IPS DF 6.9 (cell line): Measurements from ENCODE around the gene AHRR.

ENCODE experiments used
- DNase-seq: peaks from one replicate; pipeline ENCODE4 v3.0.0-alpha.2; 2013; ENCODE audit warnings: low read depth, low spot score
- H3K27ac ChIP-seq: one replicate; pipeline ENCODE4 v1.5.1; 2013; ENCODE audit warnings: low read length, control low read depth
- H3K27me3 ChIP-seq: 2 replicates; pipeline ENCODE4 v1.6.1; 2013; ENCODE audit warnings: mild to moderate bottlenecking, low read length; ENCODE audit not compliant: control insufficient read depth, insufficient read depth
- H3K36me3 ChIP-seq: 2 replicates; pipeline ENCODE4 v1.6.1; 2013; ENCODE audit warnings: low read length; ENCODE audit not compliant: control insufficient read depth, insufficient read depth
- H3K4me1 ChIP-seq: 2 replicates; pipeline ENCODE4 v1.6.1; 2013; ENCODE audit warnings: low read length; ENCODE audit not compliant: control insufficient read depth, insufficient read depth
- H3K4me3 ChIP-seq: 2 replicates; pipeline ENCODE4 v1.5.1; 2013; ENCODE audit warnings: mild to moderate bottlenecking, low read length
- H3K9me3 ChIP-seq: 2 replicates; pipeline ENCODE4 v1.6.1; 2013; ENCODE audit warnings: low read length, inconsistent platforms; ENCODE audit not compliant: control insufficient read depth, insufficient read depth
- WGBS: extraction: QIAGEN DNeasy Blood & Tissue Kit; methylation state at CpG from one replicate; pipeline ENCODE4 v1.1.7; 2013; ENCODE audit warnings: mixed read lengths, missing lambda C conversion rate; ENCODE audit not compliant: insufficient read length, insufficient coverage; 5-methylcytosine and 5-hydroxymethylcytosine counted together

Gene AHRR

GRCh38 chr5:441996-442334 is 120.5 kb downstream of the AHRR start:
- peaks cover 4% of the 10 kb centered on the region for H3K4me1 ChIP-seq
- H3K36me3 ChIP-seq = 0 out of 2 replicates have a peak, but pooled peaks cover 5% of the 10 kb centered on the region
- no peak overlapping the region for H3K27ac ChIP-seq
- DNase-seq = no peak
- H3K27me3 ChIP-seq = no peaks in the 10 kb centered on the region
- no CpG with 5 or more reads among the region's 5 CpGs for WGBS
- no peaks in the 10 kb centered on the region for H3K9me3 ChIP-seq
- H3K4me3 ChIP-seq = peak overlapping the region; percentile 88; the same call in 1 of the 2 replicates

DNA sequence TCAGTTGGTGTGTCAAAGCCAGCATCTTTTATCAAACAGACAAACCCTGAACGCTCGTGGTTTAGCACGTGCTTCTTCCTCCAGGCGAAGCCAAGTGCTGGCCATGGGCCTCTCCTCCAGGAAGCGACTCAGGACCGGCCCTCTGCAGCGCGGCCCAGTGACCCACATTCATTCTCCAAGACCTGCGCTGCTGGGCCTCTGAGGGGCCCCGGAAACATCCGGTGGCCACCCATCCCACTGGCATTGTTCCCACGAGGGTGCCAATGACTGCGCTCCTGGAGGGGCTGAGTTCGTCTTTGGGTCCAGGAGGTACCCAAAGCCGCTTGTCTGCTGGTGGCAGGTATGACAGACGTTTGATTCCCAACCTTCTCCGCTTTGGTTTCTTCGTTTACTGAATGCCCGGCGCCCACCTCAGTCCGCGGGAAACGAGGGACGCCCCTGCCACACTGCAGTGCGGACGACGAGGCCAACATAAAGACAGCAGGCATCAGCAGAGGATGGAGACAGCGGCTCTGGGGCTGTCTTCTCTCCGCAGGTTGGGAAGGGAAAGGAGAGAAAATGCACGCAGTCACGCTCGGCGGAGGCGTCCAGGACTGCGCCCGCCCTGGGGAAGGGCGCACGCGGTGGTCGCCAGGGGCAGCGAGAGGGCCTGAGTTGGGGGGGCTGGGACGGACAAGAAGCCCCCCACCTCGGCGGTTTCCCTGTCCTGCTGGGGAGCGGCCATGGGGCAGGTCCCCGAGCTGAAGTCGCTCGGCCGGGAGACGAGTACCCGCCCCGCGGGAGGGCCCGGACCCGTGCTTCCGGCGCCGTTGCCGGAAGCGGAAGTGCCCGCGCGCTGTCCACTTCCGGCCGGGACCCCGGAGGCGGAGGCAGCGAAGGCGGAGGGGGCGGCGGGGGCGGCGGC is 121.1 kb downstream of the AHRR start, which contains the start of gene EXOC3:
EXOC3 (plus strand) TSS at position 842 of the 904 bp plus-strand sequence. CDS start 3,030 bp downstream, outside the sequence.
- no peak within 1 kb of the TSS for H3K27ac ChIP-seq
- no peak for DNase-seq
- peaks cover 11% of the 10 kb centered on the region for H3K36me3 ChIP-seq
- WGBS = no CpG with 5 or more reads among the region's 73 CpGs
- H3K27me3 ChIP-seq = no peaks in the 10 kb centered on the region
- no peaks in the 10 kb centered on the region for H3K9me3 ChIP-seq
- H3K4me1 ChIP-seq = peaks cover 4% of the 10 kb centered on the region
- H3K4me3 ChIP-seq = peak within 1 kb of the TSS; percentile 88

- no CpG with 5 or more reads among the region's 62 CpGs for WGBS
- H3K27ac ChIP-seq = no peak overlapping the region
These were observed 122.0 kb downstream of the AHRR start for GRCh38 chr5:443239-444151.

DNA sequence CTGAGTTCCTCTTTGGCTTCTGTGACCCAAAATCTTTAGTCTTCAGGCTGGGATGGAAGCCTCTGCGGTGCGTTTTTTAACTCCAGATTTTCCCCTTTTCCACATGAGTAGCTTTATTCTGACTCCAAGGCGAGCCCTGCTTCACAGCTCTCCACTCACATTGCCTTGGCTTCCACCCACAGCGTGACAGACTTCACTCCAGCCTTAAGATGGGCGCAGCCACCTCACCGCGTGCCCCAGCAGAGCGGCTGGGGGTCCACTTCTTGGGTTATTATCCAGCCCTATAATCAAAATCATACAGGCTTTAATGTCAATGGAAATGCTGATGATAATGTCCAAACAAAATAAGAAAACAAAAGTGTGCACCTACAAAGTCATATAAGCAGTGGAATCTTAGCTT is 122.7 kb downstream of the AHRR start:
- H3K27ac ChIP-seq = no peak overlapping the region
- WGBS = no CpG with 5 or more reads among the region's 8 CpGs
- DNase-seq = no peak
- H3K4me1 ChIP-seq = peaks cover 4% of the 10 kb centered on the region
- H3K4me3 ChIP-seq = no peak overlapping the region
- H3K36me3 ChIP-seq = peaks cover 23% of the 10 kb centered on the region
- H3K9me3 ChIP-seq = no peaks in the 10 kb centered on the region
- no peaks in the 10 kb centered on the region for H3K27me3 ChIP-seq

More at GRCh38 chr5:443239-444151, 122.0 kb downstream of the AHRR start:
- no peak for DNase-seq
- peak overlapping the region; percentile 88 for H3K4me3 ChIP-seq
- peaks cover 20% of the 10 kb centered on the region for H3K36me3 ChIP-seq
- no peaks in the 10 kb centered on the region for H3K27me3 ChIP-seq
- H3K9me3 ChIP-seq = no peaks in the 10 kb centered on the region
- peaks cover 4% of the 10 kb centered on the region for H3K4me1 ChIP-seq

GRCh38 chr5:445591-445990 is 124.1 kb downstream of the AHRR start:
- Histone ChIP-seq H3K4me3 (no peak overlapping the region), H3K4me1 (peaks cover 4% of the 10 kb centered on the region), H3K36me3 (peaks cover 26% of the 10 kb centered on the region), H3K27ac (no peak overlapping the region), H3K27me3 (no peaks in the 10 kb centered on the region), H3K9me3 (no peaks in the 10 kb centered on the region)
- no CpG with 5 or more reads among the region's 10 CpGs for WGBS
- DNase-seq = no peak

DNA sequence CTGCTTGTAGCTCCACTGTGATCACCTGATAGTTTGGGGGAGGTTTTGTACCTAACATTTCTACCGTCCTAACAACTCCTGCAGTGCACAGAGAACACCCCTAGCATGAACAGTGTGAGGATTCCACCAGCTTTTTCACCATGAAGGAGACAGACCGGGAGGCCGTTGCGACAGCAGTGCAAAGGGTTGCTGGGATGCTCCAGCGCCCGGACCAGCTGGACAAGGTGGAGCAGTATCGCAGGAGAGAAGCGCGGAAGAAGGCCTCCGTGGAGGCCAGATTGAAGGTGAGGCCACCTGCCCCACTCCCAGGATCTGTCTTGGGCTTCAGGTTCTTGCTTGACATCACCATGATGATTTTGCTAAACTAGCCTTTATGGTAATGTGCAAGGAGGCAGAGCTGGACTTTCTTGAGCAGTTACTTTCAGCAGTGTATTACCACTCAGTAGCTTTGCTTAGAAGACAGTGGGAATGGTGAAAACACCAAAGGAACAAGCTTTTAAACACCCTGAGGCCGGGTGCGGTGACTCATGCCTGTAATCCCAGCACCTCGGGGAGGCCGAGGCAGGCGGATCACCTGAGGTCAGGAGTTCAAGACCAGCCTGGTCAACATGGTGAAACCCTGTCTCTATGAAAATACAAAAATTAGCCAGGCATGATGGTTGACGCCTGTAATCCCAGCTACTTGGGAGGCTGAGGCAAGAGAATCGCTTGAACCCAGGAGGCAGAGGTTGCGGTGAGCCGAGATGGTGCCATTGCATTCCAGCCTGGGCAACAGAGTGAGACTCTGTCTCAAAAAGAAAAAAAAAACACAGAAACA is 124.8 kb downstream of the AHRR start:
- DNase-seq = no peak
- no CpG with 5 or more reads among the region's 19 CpGs for WGBS
- Histone ChIP-seq H3K27ac (no peak overlapping the region), H3K4me3 (no peak overlapping the region), H3K4me1 (peaks cover 4% of the 10 kb centered on the region), H3K27me3 (no peaks in the 10 kb centered on the region), H3K9me3 (no peaks in the 10 kb centered on the region), H3K36me3 (peaks cover 26% of the 10 kb centered on the region)

- H3K27ac ChIP-seq = no peak overlapping the region
- no peak overlapping the region for H3K4me3 ChIP-seq
- peaks cover 4% of the 10 kb centered on the region for H3K4me1 ChIP-seq
- no peak for DNase-seq
- H3K27me3 ChIP-seq = no peaks in the 10 kb centered on the region
- peaks cover 26% of the 10 kb centered on the region for H3K36me3 ChIP-seq
- no peaks in the 10 kb centered on the region for H3K9me3 ChIP-seq
- WGBS = no CpG with 5 or more reads among the region's 7 CpGs
These were observed 125.4 kb downstream of the AHRR start for GRCh38 chr5:446883-447263.

DNA sequence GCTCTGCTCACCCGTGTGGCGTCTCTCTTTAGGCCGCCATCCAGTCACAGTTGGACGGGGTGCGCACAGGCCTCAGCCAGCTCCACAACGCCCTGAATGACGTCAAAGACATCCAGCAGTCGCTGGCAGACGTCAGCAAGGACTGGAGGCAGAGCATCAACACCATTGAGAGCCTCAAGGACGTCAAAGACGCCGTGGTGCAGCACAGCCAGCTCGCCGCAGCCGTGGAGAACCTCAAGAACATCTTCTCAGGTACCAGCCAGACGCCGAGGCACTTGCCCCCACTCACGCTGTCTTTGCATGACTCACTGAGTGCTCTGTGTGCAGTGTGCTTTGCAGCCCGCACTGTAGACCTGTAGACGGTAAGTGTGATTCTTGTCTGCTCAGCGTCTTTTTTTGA is 126.0 kb downstream of the AHRR start:
- no peaks in the 10 kb centered on the region for H3K9me3 ChIP-seq
- WGBS = no CpG with 5 or more reads among the region's 21 CpGs
- H3K4me1 ChIP-seq = peaks cover 4% of the 10 kb centered on the region
- no peak overlapping the region for H3K27ac ChIP-seq
- H3K4me3 ChIP-seq = no peak overlapping the region; the same call in 1 of the 2 replicates
- H3K36me3 ChIP-seq = peaks cover 26% of the 10 kb centered on the region
- no peak for DNase-seq
- no peaks in the 10 kb centered on the region for H3K27me3 ChIP-seq

- Histone ChIP-seq H3K9me3 (no peaks in the 10 kb centered on the region), H3K27me3 (no peaks in the 10 kb centered on the region), H3K36me3 (peaks cover 30% of the 10 kb centered on the region), H3K27ac (no peak overlapping the region), H3K4me1 (peaks cover 4% of the 10 kb centered on the region), H3K4me3 (no peak overlapping the region)
- WGBS = no CpG with 5 or more reads among the region's 21 CpGs
- DNase-seq = no peak
These were observed 126.7 kb downstream of the AHRR start for GRCh38 chr5:448061-448765.
